Activated naive CD4-positive, alpha-beta T cell (primary cell): ENCODE results near the gene OR2T5.
"Not testable (repeated sequence)": the region's sequence is repeated elsewhere in the genome, so short reads cannot be mapped to it uniquely, and the experiment has no call there.

Experiments used
- DNase-seq, 4 experiments: peaks; one replicate each; lab custom pipeline; 2025; lab: John Stamatoyannopoulos, UW

The OR2T5 gene

GRCh38 chr1:248488289-248488688 is at the start of gene OR2T5:
TSS of gene OR2T5 (plus strand) at chr1:248488589. CDS start at chr1:248488589, 0 bp downstream.
- DNase-seq = not testable (repeated sequence)

GRCh38 chr1:248438668-248439067 is 49.7 kb upstream of the OR2T5 start:
- DNase-seq = not testable (repeated sequence)

- DNase-seq = not testable (repeated sequence)
Observed at GRCh38 chr1:248439283-248439682, 49.1 kb upstream of the OR2T5 start.

- DNase-seq = not testable (repeated sequence)
Observed at GRCh38 chr1:248442500-248443277, 45.7 kb upstream of the OR2T5 start.

GRCh38 chr1:248444603-248445002 is 43.8 kb upstream of the OR2T5 start:
- not testable (repeated sequence) for DNase-seq

- not testable (repeated sequence) for DNase-seq
Observed at GRCh38 chr1:248445399-248445798, 43.0 kb upstream of the OR2T5 start, which contains the start of gene OR2T2. TSS of gene OR2T2 (plus strand) at chr1:248445637. CDS start at chr1:248452798, 7,161 bp downstream.

- DNase-seq = not testable (repeated sequence)
Observed at GRCh38 chr1:248448409-248449074, 39.8 kb upstream of the OR2T5 start.

GRCh38 chr1:248449821-248450465 is 38.4 kb upstream of the OR2T5 start:
- DNase-seq = not testable (repeated sequence)

- DNase-seq = not testable (repeated sequence)
Observed at GRCh38 chr1:248450466-248451145, 37.8 kb upstream of the OR2T5 start.

- not testable (repeated sequence) for DNase-seq
Observed at GRCh38 chr1:248453619-248454018, 34.8 kb upstream of the OR2T5 start.

GRCh38 chr1:248455045-248455444 is 33.3 kb upstream of the OR2T5 start:
- not testable (repeated sequence) for DNase-seq

- not testable (repeated sequence) for DNase-seq
Observed at GRCh38 chr1:248456635-248457034, 31.8 kb upstream of the OR2T5 start.

- DNase-seq = not testable (repeated sequence)
Observed at GRCh38 chr1:248459117-248459516, 29.3 kb upstream of the OR2T5 start.

GRCh38 chr1:248471154-248471553 is 17.2 kb upstream of the OR2T5 start:
- no peak for DNase-seq

GRCh38 chr1:248472111-248472510 is 16.3 kb upstream of the OR2T5 start:
- not testable (repeated sequence) for DNase-seq

- not testable (repeated sequence) for DNase-seq
Observed at GRCh38 chr1:248473051-248473450, 15.3 kb upstream of the OR2T5 start, which contains the start of gene OR2T3. TSS of gene OR2T3 (plus strand) at chr1:248473351. CDS start at chr1:248473351, 0 bp downstream.

- DNase-seq = not testable (repeated sequence)
Observed at GRCh38 chr1:248475660-248476059, 12.7 kb upstream of the OR2T5 start.

GRCh38 chr1:248481686-248482579 is 6.5 kb upstream of the OR2T5 start:
- peak in 1 of 4 experiments; percentile 4 for DNase-seq

GRCh38 chr1:248496661-248497060 is 8.3 kb downstream of the OR2T5 start:
- DNase-seq = not testable (repeated sequence)

- not testable (repeated sequence) for DNase-seq
Observed at GRCh38 chr1:248500305-248501035, 12.1 kb downstream of the OR2T5 start.
